Suprapubic skin (tissue), 3 donors: Measurements from ENCODE around the gene ZBTB16.

Source experiments
- POLR2AphosphoS5 ChIP-seq, 3 donors: sonication (generic); formaldehyde crosslinking; IDR thresholded peaks; one replicate each; pipeline ENCODE4 v1.6.1; 2017; ENCODE audit warnings: antibody characterized with exemption in 3 of 3
- TF ChIP-seq, protein P1 (sequence below), 2 donors: fragments of 200-600 bp in 1 of 2; fragments of 450-650 bp in 1 of 2; sonication (generic) in 1 of 2; IDR thresholded peaks; one replicate each; pipeline ENCODE4 v1.5.1; 2016 to 2019; ENCODE audit warnings: antibody characterized with exemption in 2 of 2, mild to moderate bottlenecking in 1 of 2, moderate library complexity in 1 of 2

DNA sequence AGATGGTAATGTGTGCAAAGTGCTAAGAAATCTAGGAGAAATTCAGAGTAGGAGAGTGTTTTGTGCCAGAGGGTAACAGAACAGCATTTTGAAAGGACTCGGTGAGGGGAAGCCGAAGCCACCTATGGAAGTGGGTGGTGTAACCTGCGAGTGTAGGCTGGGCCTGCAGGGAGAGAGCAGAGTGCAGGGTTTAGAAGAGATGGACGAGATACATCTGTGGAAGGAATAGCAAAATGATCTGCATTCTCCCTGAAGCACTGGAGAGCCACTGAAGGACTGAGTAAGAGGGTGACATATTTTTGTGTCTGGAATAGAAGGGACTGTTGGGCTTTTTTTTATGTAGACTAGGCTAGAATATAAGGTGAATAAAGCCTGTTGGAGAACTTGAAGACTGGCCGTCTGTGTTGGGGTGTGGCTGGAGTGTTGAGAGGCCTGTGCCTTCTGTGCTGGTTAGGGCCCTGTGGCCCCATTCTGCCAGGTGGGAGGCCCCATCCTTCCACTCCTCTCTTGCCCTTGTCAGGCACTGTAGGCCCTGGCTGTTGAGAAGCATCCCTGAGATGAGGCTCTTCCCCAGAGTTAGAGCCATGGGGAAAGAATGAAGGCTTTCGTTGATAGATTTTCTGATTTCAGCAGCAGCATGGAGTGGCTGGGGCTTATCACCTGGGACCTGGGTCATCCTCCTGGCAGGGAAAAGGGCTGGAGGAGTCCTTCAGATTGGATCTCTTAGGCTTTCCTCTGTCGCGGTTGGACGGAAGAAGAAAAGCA is 102.2 kb downstream of the ZBTB16 start:
- no peak for TF ChIP-seq POLR2AphosphoS5 (IDR thresholded peaks at IDR 0.05)
- TF ChIP-seq, protein P1, sequence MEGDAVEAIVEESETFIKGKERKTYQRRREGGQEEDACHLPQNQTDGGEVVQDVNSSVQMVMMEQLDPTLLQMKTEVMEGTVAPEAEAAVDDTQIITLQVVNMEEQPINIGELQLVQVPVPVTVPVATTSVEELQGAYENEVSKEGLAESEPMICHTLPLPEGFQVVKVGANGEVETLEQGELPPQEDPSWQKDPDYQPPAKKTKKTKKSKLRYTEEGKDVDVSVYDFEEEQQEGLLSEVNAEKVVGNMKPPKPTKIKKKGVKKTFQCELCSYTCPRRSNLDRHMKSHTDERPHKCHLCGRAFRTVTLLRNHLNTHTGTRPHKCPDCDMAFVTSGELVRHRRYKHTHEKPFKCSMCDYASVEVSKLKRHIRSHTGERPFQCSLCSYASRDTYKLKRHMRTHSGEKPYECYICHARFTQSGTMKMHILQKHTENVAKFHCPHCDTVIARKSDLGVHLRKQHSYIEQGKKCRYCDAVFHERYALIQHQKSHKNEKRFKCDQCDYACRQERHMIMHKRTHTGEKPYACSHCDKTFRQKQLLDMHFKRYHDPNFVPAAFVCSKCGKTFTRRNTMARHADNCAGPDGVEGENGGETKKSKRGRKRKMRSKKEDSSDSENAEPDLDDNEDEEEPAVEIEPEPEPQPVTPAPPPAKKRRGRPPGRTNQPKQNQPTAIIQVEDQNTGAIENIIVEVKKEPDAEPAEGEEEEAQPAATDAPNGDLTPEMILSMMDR (IDR thresholded peaks at IDR 0.05), result no peak
